Chondrocyte (in vitro differentiated cells): ENCODE data around the gene HEXB. TPM values are rescaled to one million over a fixed set of nuclear protein-coding genes. Genes with fewer than 3 reads are reported as not detected.

ENCODE experiments used
- DNase-seq: peaks from one replicate; pipeline ENCODE4 v3.0.0; 2021; ENCODE audit warnings: mixed read lengths, low spot score
- H3K27ac Mint-ChIP-seq: one replicate; pipeline ENCODE4 v1.8.0; 2021; ENCODE audit warnings: mild to moderate bottlenecking, moderate library complexity, mixed read lengths; ENCODE audit not compliant: unreplicated experiment
- H3K27me3 Mint-ChIP-seq: 2 replicates; pipeline ENCODE4 v1.8.0; 2021; ENCODE audit warnings: low read depth, mixed read lengths
- H3K36me3 Mint-ChIP-seq: 2 replicates; pipeline ENCODE4 v1.8.0; 2021; ENCODE audit warnings: low read depth, mixed read lengths
- H3K4me1 Mint-ChIP-seq: 2 replicates; pipeline ENCODE4 v1.8.0; 2021; ENCODE audit warnings: low read depth, mild to moderate bottlenecking, mixed read lengths
- H3K4me3 Mint-ChIP-seq: one replicate; pipeline ENCODE4 v1.8.0; 2021; ENCODE audit warnings: mild to moderate bottlenecking, moderate library complexity, mixed read lengths; ENCODE audit not compliant: unreplicated experiment
- H3K9me3 Mint-ChIP-seq: 2 replicates; pipeline ENCODE4 v1.8.0; 2021; ENCODE audit warnings: low read depth, mixed read lengths
- CTCF ChIP-seq: fragments of 200-600 bp; sonication (generic); IDR thresholded peaks from 2 replicates; pipeline ENCODE4 v1.5.0; 2021; ENCODE audit warnings: antibody characterized with exemption, mild to moderate bottlenecking, moderate library complexity
- total RNA-seq: library from RNA; stranded (reverse); gene quantifications from 3 replicates; pipeline ENCODE4 v1.2.1, GENCODE V29; 2021

The HEXB gene
- total RNA-seq, 1 donor from 2014 or later: 126 TPM

GRCh38 chr5:74649421-74649973 is 35.5 kb upstream of the HEXB start:
- H3K4me1 Mint-ChIP-seq: peaks cover 26% of the 10 kb centered on the region
- TF ChIP-seq CTCF: no peak
- DNase-seq: no peak
- H3K4me3 Mint-ChIP-seq: no peak overlapping the region
- no peaks in the 10 kb centered on the region for H3K36me3 Mint-ChIP-seq
- H3K27me3 Mint-ChIP-seq: no peaks in the 10 kb centered on the region
- H3K9me3 Mint-ChIP-seq: no peaks in the 10 kb centered on the region
- H3K27ac Mint-ChIP-seq: no peak overlapping the region

- DNase-seq: no peak
- H3K4me1 Mint-ChIP-seq: peaks cover 24% of the 10 kb centered on the region
- H3K9me3 Mint-ChIP-seq: no peaks in the 10 kb centered on the region
- H3K27me3 Mint-ChIP-seq: no peaks in the 10 kb centered on the region
- H3K27ac Mint-ChIP-seq: no peak overlapping the region
- H3K36me3 Mint-ChIP-seq: no peaks in the 10 kb centered on the region
- no peak overlapping the region for H3K4me3 Mint-ChIP-seq
- TF ChIP-seq CTCF: no peak
Measured at GRCh38 chr5:74651710-74652109, 33.3 kb upstream of the HEXB start.

- TF ChIP-seq CTCF: no peak
- Mint-ChIP-seq H3K4me3 (no peak overlapping the region), H3K27ac (no peak overlapping the region), H3K4me1 (peaks cover 16% of the 10 kb centered on the region), H3K9me3 (no peaks in the 10 kb centered on the region), H3K27me3 (no peaks in the 10 kb centered on the region), H3K36me3 (no peaks in the 10 kb centered on the region)
- DNase-seq: no peak
Measured at GRCh38 chr5:74652576-74652975, 32.5 kb upstream of the HEXB start.

- Mint-ChIP-seq H3K9me3 (no peaks in the 10 kb centered on the region), H3K36me3 (no peaks in the 10 kb centered on the region), H3K4me3 (no peak overlapping the region), H3K4me1 (peaks cover 6% of the 10 kb centered on the region), H3K27me3 (no peaks in the 10 kb centered on the region), H3K27ac (no peak overlapping the region)
- no peak for DNase-seq
- no peak for TF ChIP-seq CTCF
Measured at GRCh38 chr5:74653991-74654390, 31.0 kb upstream of the HEXB start.

GRCh38 chr5:74655206-74655605 is 29.8 kb upstream of the HEXB start:
- Mint-ChIP-seq H3K9me3 (no peaks in the 10 kb centered on the region), H3K27me3 (no peaks in the 10 kb centered on the region), H3K36me3 (no peaks in the 10 kb centered on the region), H3K4me3 (no peak overlapping the region), H3K4me1 (no peaks in the 10 kb centered on the region), H3K27ac (no peak overlapping the region)
- no peak for DNase-seq
- TF ChIP-seq CTCF: no peak
